Skeletal muscle cell (primary cell): ENCODE data around the gene HPDL.

Source experiments
- DNase-seq: peaks from one replicate; pipeline ENCODE4 v3.0.0-alpha.2; 2010; ENCODE audit warnings: low read depth
- H3K4me3 ChIP-seq: 2 replicates; pipeline ENCODE4 v1.5.1; 2011; ENCODE audit warnings: low read depth, mild to moderate bottlenecking, control low read depth, low read length, moderate library complexity

HPDL gene

DNA sequence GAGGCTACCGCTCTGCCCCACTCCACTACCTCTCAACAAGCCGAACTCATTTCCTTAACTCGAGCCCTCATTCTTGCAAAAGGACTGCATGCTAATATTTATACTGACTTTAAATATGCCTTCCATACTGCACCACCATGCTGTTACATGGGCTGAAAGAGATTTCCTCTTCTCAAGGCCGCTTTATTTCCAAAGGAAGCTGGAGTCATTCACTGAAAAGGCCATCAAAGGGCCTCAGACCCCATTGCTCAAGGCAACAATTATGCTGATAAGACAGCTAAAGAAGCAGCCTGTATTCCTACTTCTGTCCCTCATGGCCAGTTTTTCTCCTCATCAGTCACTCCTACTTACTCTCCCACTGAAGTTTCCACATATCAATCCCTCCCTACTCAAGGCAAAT lies 6.9 kb upstream of the HPDL start:
- no peak for DNase-seq

DNA sequence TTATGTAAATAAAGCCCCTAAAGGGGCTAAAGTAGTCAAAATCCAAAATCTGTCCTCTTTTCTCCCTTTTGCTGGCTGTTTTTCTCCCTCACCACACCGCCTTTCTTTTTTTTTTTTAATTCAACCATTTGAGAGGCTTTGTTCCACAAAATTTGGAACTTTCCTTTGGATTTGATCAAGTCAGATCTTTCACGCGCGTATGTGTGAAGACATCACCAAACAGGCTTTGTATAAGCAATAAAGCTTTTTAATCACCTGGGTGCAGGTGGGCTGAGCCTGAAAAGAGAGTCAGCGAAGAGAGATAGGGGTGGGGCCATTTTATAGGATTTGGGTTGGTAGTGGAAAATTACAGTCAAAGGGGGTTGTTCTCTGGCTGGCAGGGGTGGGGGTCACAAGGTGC lies 5.3 kb upstream of the HPDL start:
- no peak overlapping the region for H3K4me3 ChIP-seq
- DNase-seq, result no peak

More for the DNA sequence above, 6.9 kb upstream of the HPDL start:
- no peak overlapping the region for H3K4me3 ChIP-seq

DNA sequence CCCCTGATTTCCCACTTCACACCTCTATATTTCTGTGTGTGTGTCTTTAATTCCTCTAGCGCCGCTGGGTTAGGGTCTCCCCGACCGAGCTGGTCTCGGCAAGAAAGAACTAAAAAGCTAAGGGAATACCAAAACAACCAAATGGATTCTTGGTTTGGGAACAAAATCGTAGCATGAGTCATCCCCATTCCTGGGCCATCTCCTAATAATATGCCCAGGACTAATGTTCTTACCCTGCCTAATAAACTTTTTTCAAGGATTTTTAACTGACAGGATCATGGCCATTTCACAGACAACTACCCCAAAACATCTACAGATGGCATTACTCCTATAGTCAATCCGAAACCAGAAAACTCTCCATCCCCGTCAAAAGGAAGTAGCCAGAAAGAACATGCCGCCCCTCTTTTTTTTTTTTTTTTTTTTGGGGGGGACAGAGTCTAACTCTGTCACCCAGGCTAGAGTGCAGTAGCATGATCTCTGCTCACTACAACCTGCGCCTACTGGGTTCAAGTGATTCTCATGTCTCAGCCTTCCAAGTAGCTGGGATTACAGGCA lies 4.1 kb upstream of the HPDL start:
- no peak overlapping the region for H3K4me3 ChIP-seq
- no peak for DNase-seq

DNA sequence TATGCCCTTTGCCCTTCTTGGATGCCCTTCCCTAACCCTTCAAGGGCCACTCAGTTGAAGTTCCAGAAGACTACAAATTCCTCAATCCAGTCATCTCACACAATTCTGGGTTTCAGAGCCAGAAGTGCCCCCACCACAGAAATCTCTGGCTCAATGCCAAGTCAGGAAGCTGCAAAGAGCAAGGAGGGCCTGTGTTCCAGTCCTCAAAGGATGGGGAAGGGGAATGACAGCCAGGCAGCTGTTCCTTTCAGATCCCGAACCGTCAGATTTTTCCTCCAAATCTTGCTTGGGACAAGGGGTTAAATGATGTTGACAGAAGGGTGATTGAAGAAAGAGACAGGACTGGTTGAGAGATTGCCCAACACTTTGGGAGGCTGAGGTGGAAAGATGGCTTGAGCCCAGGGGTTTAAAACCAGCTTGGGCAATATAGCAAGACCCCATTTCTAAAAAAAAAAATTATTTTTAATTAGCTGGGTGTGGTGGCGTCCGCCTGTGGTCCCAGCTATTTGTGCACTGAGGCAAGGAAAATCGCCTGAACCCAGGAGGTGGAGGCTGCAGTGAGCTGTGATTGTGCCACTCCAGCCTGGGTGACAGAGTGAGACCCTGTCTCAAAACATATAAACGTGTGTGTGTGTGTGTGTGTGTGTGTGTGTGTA lies 716 bp upstream of the HPDL start:
- H3K4me3 ChIP-seq, result peak overlapping the region; percentile 49

DNA sequence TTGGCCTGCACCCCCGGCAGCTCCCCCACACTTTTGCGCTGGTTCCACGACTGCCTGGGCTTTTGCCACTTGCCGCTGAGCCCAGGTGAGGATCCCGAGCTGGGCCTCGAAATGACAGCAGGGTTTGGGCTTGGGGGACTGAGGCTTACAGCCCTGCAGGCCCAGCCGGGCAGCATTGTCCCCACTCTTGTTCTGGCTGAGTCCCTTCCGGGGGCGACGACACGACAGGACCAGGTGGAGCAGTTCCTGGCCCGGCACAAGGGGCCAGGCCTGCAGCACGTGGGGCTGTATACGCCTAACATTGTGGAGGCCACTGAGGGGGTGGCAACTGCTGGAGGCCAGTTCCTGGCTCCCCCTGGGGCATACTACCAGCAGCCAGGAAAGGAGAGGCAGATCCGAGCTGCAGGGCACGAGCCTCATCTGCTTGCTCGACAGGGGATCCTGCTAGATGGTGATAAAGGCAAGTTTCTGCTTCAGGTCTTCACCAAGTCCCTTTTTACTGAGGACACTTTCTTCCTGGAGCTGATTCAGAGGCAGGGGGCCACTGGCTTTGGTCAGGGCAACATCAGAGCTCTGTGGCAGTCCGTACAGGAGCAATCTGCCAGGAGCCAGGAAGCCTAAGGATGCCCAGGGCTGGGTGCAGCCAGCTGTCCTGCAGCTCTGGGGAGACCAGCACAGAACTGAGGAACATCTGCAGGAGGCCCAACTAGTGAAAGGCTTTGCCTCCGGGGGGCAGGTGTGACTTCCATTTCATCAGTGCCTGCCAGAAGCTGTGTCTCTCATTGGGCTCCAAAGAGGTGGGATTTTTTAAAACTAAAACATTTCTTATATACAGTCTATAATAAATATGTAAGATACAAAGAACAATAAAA lies 1.2 kb downstream of the HPDL start:
- DNase-seq, result no peak
- no peak overlapping the region for H3K4me3 ChIP-seq

More for the DNA sequence above, 716 bp upstream of the HPDL start:
- DNase-seq, result no peak

DNA sequence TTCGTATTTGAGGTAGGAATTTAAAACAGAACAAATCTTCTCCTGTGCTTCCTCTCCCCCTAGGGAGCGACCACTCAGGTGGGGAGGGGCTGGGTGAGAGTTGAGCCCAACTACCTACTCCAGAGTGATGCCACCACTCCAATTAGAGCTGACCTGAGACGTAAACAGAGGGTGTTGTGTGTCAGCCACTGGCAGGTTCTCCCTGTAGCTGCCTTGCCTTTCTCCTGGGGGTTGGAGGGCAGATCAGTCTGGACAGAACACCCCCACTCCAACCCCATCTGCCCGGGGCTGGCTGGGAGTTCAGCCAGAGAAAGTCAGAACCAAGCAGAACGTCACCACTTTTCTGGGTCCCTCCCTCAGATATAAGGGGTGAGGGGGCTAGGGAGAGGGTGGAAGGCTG lies 2.0 kb downstream of the HPDL start:
- DNase-seq, result no peak
- H3K4me3 ChIP-seq, result no peak overlapping the region

DNA sequence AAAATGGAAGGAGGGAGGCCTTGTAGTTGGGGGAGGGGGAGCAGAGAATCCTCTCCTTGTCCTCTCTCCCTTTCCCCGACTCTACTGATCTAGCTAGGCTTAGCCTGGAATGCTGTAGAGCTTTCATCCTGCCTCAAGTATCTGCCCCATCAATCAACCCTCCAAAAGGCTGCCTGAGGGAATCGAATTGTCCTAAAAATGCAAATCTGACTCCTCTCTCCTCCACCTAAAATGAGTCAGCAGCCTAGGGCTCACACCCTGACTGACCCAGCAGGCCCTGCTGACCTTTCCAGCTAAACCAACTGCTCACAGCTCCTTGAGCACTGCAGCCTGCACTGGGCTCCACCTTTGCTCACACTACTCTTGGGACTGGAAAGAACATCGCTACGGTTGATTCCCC lies 2.8 kb downstream of the HPDL start:
- DNase-seq, result no peak
- H3K4me3 ChIP-seq, result no peak overlapping the region

DNA sequence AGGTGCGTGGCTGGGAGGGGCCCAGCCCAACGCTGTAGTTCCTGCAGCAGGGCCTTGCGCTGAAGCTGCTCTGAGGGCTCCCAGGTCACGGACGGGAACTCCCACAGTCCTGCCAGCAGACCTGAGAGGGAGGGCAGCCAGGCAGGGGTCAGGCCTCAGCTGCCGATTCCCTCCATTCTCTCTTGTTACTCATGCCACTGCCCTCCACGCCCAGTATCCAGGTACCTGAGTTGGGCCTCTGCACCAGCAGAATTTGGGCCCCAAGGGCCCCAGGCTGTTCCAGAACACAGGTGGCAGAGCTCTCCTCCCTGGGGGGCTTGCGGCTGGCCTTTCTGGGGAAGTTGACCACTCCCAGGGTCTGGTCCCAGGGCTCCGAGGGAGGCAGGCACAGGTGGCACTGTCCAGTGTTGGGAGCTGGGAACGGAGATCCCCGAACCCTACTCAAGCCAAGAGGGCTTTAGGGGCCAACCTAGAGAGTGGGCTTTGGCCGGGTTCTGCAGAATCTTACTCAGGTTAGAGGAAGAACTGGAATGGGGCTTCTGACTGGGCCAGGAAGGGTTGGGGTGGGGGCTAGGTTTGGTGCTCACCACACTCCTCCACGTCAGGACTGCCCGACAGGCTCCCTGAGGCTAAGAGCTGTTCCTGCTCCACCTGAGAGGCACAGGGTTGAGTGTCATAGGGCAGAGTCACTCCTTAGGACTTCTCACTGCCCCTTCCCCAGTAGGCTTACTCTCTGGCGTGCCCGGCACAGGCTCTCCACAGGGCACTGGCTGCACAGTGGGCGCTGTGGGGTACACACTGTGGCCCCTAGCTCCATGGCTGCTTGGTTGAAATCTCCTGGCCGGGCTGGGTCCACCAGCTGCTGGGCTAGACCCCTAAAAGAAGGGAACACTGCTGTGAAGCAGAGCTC lies 5.0 kb downstream of the HPDL start:
- no peak overlapping the region for H3K4me3 ChIP-seq
- no peak for DNase-seq

DNA sequence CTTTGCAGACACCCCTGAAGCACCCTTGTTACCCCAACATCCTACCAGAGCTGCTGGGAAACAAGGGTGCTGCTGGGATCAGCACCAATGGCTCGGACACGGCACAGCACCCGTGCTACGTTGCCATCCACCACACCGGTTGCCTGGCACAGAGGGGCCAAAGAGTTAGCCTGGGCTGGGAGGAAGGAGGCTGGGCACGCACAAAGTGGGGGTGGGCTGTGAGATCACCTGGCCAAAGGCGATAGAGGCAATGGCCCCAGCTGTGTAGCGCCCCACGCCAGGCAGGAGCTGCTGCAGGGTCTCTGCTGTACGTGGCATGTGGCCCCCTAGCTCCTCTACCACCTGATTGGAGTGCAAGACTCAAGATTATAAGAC lies 5.6 kb downstream of the HPDL start:
- H3K4me3 ChIP-seq, result no peak overlapping the region
- DNase-seq, result no peak

DNA sequence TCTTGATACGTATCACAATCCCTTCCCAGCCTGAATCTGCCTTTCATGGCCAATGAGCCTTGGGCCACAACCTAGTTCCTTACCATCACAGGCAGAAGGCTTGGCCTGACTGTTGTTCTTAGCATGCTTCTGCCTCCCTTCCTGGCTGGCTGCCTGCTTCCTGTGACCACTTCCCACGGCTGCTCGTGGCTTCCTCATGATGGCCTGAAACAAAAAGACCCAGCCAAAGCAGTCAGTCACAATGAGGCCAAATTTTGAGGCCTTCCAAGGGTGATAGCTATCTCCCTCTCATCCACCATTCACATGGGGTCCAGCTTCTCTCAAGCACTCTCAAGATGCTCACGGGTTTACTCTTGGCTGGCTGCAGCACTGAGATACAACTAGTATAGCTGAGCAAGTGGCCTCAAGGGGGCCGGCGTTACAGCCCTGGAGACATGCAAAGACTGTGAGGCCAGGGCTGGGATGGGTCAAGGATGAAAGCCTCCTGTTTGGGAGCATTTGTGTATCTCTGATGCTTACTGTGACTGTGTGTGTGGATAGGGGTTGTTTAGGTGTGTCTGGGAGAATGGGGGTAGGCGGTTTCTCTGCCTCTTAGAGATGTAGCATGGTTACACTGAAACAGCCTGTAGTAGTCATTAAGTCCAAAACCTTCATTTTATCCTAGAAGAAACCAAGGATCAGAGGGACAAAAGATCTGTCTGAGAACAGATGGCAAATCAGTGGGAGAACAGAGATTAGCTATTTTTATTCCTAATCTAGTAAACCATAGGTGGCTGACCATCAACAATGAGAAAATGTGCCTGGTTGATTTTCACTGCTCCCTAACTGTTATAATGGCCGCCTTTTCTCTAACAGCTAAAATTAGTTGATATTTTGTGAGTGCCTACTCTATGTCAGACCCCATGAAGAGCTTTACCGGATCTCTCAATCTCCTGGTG lies 7.9 kb downstream of the HPDL start:
- no peak overlapping the region for H3K4me3 ChIP-seq
- DNase-seq, result no peak

DNA sequence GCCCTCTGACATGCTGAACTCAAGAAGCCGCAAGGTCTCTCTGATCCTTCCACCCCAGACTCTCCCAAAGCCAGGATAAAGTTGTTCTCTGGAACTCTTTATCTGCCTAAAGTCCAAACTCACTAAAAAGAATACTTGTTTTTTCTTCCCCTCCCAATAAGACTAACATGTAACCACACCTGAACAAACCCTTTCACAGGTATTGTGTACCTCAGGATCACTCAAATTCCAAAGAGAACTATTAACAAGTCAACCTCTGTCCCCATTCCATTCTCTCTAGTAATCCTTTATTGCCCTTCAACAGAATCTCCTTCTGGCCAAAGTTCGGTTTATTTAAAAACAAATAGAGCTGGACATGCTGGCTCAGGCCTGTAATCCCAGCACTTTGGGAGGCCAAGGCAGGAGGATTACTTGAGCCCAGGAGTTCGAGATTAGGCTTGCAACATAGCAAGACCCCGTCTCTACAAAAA lies 9.2 kb downstream of the HPDL start:
- H3K4me3 ChIP-seq, result no peak overlapping the region
- DNase-seq, result no peak

DNA sequence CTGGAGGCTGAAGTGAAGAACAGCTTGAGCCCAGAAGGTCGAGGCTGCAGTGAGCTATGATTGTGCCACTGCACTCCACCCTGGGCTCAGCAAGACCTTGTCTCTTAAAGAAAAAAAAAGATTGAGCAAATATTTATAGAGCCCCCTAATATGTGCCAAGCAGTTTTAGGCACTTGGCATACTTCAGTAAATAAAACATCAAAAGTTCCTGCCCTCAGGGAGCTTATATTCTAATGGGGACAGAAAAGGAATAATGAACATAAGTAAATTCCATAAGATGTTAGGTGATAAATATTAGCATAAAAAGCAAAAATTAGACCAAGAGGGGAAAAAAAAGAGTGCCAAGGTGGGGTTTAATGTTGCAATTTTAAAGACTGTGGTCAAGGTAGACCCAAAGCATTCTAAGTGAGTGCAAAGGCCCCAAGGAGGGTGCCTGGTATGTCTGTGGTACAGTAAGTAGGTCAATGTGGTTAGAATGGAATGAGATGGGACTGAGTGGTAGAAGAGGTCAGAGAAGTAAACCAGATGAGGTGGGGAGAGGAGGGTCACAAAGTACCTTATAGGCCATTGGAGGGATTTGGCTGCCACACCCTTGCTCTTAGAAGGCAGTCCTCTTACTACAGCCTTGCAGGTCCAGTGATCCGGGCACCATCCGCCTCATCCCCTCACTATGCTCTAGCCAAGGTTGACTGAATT lies 11.1 kb downstream of the HPDL start:
- no peak overlapping the region for H3K4me3 ChIP-seq
- no peak for DNase-seq

DNA sequence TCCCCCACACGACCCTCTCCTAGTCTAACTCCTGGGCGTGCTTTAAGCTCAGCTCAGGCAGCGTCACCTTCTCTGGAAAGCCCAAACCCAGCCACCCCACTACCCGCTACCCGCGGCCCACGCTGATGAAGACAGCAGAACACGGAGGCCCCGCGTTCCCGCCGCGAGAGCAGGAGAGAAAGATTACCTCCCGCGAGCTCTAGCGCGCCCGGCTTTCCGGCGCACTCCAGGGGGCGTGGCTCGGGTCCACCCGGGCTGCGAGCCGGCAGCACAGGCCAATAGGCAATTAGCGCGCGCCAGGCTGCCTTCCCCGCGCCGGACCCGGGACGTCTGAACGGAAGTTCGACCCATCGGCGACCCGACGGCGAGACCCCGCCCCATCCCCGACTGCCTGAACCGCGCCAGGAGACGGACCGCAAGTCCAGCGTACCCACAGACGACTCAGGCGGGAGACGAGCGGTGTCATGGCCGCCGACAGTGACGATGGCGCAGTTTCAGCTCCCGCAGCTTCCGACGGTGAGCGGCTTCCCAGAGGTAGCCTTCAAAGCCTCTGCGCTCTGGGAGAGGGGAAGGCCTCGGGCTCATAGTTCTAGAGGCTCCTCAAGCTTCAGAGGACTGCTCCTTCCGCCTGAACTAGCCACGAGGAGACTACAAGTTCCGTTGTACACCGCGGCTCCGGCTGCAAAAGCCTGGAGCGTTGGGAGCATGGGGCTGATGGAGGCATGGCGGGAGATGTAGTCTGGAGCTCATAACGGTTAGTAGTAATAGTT lies 13.3 kb downstream of the HPDL start, which contains the start of the genes MUTYH and TOE1:
Gene MUTYH (minus strand): TSS at position 652 of the 770 bp plus-strand sequence. CDS start 5,935 bp downstream, outside the sequence.
Gene TOE1 (plus strand): TSS at position 382 of the 770 bp plus-strand sequence. CDS start 83 bp downstream, at position 465.
- H3K4me3 ChIP-seq, result peak within 1 kb of the TSS; percentile 86
- peak; percentile 73 for DNase-seq

DNA sequence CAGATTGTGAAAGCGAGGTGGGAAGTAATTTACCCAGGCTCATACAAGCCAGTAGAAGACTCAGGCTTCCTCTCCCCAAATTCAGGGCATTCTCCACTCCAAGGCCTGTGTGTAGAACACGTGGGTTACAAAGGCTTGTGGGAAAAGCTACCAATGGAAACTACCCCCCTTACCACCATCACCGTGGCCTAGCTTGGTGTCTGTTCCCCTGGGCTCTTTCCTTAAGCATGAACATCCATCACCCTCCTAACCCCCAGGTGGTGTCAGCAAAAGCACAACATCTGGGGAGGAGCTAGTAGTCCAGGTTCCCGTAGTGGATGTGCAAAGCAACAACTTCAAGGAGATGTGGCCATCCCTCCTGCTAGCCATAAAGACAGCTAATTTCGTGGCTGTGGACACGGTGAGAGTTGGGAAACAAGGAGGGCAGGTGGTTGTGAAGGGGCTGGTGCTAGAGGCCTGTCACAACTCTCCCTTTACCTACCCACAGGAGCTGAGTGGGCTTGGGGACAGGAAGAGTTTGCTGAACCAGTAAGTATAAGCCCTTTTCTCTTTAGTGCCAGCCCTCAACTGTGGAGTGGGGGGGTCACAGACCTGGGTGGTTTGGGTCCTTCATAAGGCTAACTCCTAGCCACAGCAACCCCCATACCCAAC lies 14.2 kb downstream of the HPDL start:
- peak overlapping the region; percentile 86 for H3K4me3 ChIP-seq
- no peak for DNase-seq

DNA sequence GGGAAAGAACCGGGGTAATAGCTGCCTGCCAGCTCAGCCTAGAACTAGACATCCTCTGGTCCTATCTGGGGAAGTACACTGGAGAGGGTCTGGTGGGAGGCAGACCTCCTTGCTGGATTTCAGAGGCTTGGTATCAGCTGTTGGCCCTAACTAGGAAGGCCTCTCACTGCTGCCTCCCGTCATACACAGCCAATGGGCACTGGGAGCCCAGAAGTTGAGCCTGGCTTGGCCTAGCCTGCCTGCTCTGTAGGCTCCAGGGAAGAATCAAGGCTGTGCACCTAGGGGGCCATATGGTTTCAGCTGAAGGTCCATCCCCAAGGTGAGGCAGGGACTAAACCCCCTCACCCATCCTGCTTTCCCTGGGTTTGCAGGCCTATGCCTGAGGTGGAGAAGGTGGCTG lies 17.8 kb downstream of the HPDL start:
- DNase-seq, result no peak
- H3K4me3 ChIP-seq, result no peak overlapping the region

DNA sequence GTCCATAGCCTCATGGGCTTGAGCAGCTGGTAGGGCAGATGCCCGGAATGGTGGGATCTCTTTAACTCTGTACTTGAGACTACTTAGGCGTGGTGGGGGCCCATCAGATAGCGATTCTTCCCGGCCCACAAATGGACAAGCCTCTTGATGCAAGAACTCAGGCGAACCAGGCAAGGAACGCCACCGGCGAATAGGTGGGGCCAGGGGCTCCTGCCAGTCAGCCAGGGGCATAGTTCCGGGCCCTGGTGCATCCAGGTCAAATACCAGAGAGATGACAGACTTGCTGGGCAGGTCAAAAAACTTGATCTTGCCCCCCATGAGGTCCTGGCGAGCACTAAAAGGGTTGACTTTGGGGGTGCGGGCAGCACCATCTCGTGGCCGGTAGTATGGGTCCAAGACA lies 18.3 kb downstream of the HPDL start:
- no peak for DNase-seq

DNA sequence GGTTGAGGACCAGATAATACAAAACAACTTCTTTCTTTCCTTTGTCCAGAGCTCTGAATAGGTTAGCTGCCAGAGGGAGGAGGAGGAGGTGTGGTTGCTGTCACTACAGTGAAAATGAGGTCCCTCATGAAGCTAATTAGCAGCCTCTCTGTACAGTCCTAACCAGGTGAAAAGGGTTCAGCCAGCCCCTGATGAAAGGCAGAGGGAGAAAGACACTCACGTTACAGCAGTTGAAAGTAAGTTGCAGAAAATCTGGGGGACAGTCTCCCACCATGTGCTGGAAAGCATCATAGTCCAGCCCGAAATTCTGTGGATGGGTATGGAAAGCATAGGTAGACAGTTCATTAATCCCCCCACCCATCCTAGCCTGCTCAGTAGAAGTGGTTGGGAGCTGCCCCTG lies 19.8 kb downstream of the HPDL start:
- DNase-seq, result no peak
- no peak overlapping the region for H3K4me3 ChIP-seq

More for the DNA sequence above, 18.3 kb downstream of the HPDL start:
- H3K4me3 ChIP-seq, result no peak overlapping the region
